H1 (cell line): Measurements from ENCODE around the gene DRAP1. TPM values are rescaled to one million over a fixed set of nuclear protein-coding genes. Genes with fewer than 3 reads are reported as not detected.

ENCODE experiments used
- ASH2L ChIP-seq: fragments of 200-600, 300-600 bp; sonication (generic); IDR thresholded peaks from one replicate; pipeline ENCODE4 v1.7.1; 2017; ENCODE audit warnings: low read length
- BRCA1 ChIP-seq: IDR thresholded peaks from 2 replicates; pipeline ENCODE4 v1.6.1; 2012; ENCODE audit warnings: low read depth, low read length, improper control_type of control experiment
- CTBP2 ChIP-seq: IDR thresholded peaks from 2 replicates; pipeline ENCODE4 v1.7.0; 2011; ENCODE audit warnings: borderline replicate concordance, mild to moderate bottlenecking, moderate library complexity, mixed read lengths, low read length; ENCODE audit not compliant: insufficient read depth, insufficient read length
- EP300 ChIP-seq, 2 experiments: IDR thresholded peaks; 1 replicate in 1 of 2; 2 replicates in 1 of 2; pipeline ENCODE4 v1.6.1; 2011 to 2012; ENCODE audit warnings: low read depth in 2 of 2, low read length in 2 of 2, mild to moderate bottlenecking in 2 of 2, borderline replicate concordance in 1 of 2, inconsistent platforms in 1 of 2, moderate library complexity in 1 of 2
- JUN ChIP-seq: IDR thresholded peaks from 2 replicates; pipeline ENCODE4 v1.6.1; 2011; ENCODE audit warnings: low read depth, mild to moderate bottlenecking, improper control_type of control experiment, low read length
- KDM1A ChIP-seq: fragments of 200-600, 300-600 bp; sonication (generic); IDR thresholded peaks from 2 replicates; pipeline ENCODE4 v1.7.1; 2016; ENCODE audit warnings: mild to moderate bottlenecking, low read length, borderline replicate concordance
- KDM4A ChIP-seq: IDR thresholded peaks from one replicate; pipeline ENCODE4 v1.7.1; 2012; ENCODE audit warnings: low read depth, mild to moderate bottlenecking, moderate library complexity, low read length, inconsistent platforms; ENCODE audit not compliant: severe bottlenecking
- NRF1 ChIP-seq: IDR thresholded peaks from 2 replicates; pipeline ENCODE4 v1.6.1; 2011; ENCODE audit warnings: mild to moderate bottlenecking, low read depth, low read length, improper control_type of control experiment
- POLR2AphosphoS5 ChIP-seq: IDR thresholded peaks from 2 replicates; pipeline ENCODE4 v1.6.1; 2011; ENCODE audit warnings: low read depth, low read length
- RAD21 ChIP-seq, 2 experiments: IDR thresholded peaks in 1 of 2; conservative IDR thresholded peaks in 1 of 2; 2 replicates each; pipeline ENCODE4 v1.6.1; 2011; ENCODE audit warnings: low read depth in 2 of 2, low read length in 2 of 2, improper control_type of control experiment in 1 of 2, inconsistent platforms in 1 of 2, mild to moderate bottlenecking in 1 of 2, moderate library complexity in 1 of 2
- RFX5 ChIP-seq: IDR thresholded peaks from 2 replicates; pipeline ENCODE4 v1.6.1; 2011; ENCODE audit warnings: low read depth, low read length, improper control_type of control experiment, borderline replicate concordance
- RXRA ChIP-seq: IDR thresholded peaks from 2 replicates; pipeline ENCODE4 v1.6.1; 2011; ENCODE audit warnings: low read depth, mild to moderate bottlenecking, low read length, moderate library complexity; ENCODE audit not compliant: insufficient read depth
- SIX5 ChIP-seq: IDR thresholded peaks from 2 replicates; pipeline ENCODE4 v1.6.1; 2011; ENCODE audit warnings: mild to moderate bottlenecking, low read depth, low read length
- SP1 ChIP-seq: IDR thresholded peaks from 2 replicates; pipeline ENCODE4 v1.6.1; 2011; ENCODE audit warnings: low read depth, low read length
- SP2 ChIP-seq: IDR thresholded peaks from 2 replicates; pipeline ENCODE4 v1.6.1; 2012; ENCODE audit warnings: mild to moderate bottlenecking, low read length, inconsistent platforms
- SUZ12 ChIP-seq: fragments of 200-600 bp; sonication (generic); IDR thresholded peaks from 2 replicates; pipeline ENCODE4 v1.6.1; 2012; ENCODE audit warnings: mild to moderate bottlenecking, inconsistent platforms, low read length, moderate library complexity, mixed read lengths
- TEAD4 ChIP-seq: IDR thresholded peaks from 2 replicates; pipeline ENCODE4 v1.6.1; 2012; ENCODE audit warnings: low read depth, low read length, inconsistent platforms, mixed read lengths
- USF2 ChIP-seq: IDR thresholded peaks from 2 replicates; pipeline ENCODE4 v1.6.1; 2011; ENCODE audit warnings: low read length, improper control_type of control experiment
- YY1 ChIP-seq: IDR thresholded peaks from 2 replicates; pipeline ENCODE4 v1.6.1; 2011; ENCODE audit warnings: low read depth, mild to moderate bottlenecking, low read length
- polyA plus RNA-seq, 7 experiments: library from polyadenylated mRNA; depleted of rRNA in 3 of 7; stranded (reverse) in 5 of 7; unstranded in 2 of 7; fragments of >200 nt in 5 of 7; fragments of 200-250 nt in 2 of 7; gene quantifications; 1 replicate in 5 of 7; 2 replicates in 1 of 7; 4 replicates in 1 of 7; pipeline versions ENCODE4 v1.2.1 to v1.2.3, GENCODE V29; 2011 to 2013; ENCODE audit warnings: missing spikeins in 2 of 7, mixed read lengths in 2 of 7
- total RNA-seq: library from RNA; stranded (reverse); fragmentation: NEBNext Ultra II Directional; extraction: Animal tissue kit (Norgen Biotek cat#: 25700); gene quantifications from 2 replicates; pipeline ENCODE4 v1.2.1, GENCODE V29; 2021
- TF ChIP-seq, protein P1 (sequence below), 3 experiments: IDR thresholded peaks; 1 replicate in 2 of 3; 2 replicates in 1 of 3; pipeline versions ENCODE4 v1.5.1 to v1.6.1; 2011; ENCODE audit warnings: low read length in 3 of 3, mild to moderate bottlenecking in 3 of 3, inconsistent platforms in 2 of 3, low read depth in 1 of 3, moderate library complexity in 1 of 3; ENCODE audit not compliant: insufficient read depth in 1 of 3; ENCODE audit errors: control extremely low read depth in 1 of 3

The DRAP1 gene
- total and polyA plus RNA-seq, 2 of the 8 experiments (the other 6 are each of a cell fraction or from before 2014, with no cell fraction given), result 62.5 to 98.7 TPM

- peak; percentile 45; the same call in 1 of the 2 replicates for TF ChIP-seq SP1
- no peak for TF ChIP-seq SUZ12
- peak; percentile 79 for TF ChIP-seq ASH2L
- no peak for TF ChIP-seq JUN
- TF ChIP-seq CTBP2, result peak; percentile 50
- TF ChIP-seq POLR2AphosphoS5, result no peak
- no peak for TF ChIP-seq NRF1
- no peak for TF ChIP-seq RXRA
- no peak for TF ChIP-seq TEAD4
- no peak for TF ChIP-seq SP2
- no peak for TF ChIP-seq RAD21 (IDR thresholded peaks at IDR 0.05 in 1 of 2, conservative IDR thresholded peaks at IDR 0.05 in 1 of 2; ENCODE audit: low read depth in 2 of 2, low read length in 2 of 2)
- TF ChIP-seq USF2, result no peak
- TF ChIP-seq RFX5, result no peak
- TF ChIP-seq SIX5, result no peak
- TF ChIP-seq KDM1A, result no peak
- peak in 1 of 2 experiments; percentile 76; a peak in 1 of 3 replicates for TF ChIP-seq EP300 (IDR thresholded peaks at IDR 0.05; ENCODE audit: borderline replicate concordance in 1 of 2, low read depth in 2 of 2, low read length in 2 of 2)
- TF ChIP-seq KDM4A, result no peak
- no peak for TF ChIP-seq YY1
- TF ChIP-seq, protein P1, sequence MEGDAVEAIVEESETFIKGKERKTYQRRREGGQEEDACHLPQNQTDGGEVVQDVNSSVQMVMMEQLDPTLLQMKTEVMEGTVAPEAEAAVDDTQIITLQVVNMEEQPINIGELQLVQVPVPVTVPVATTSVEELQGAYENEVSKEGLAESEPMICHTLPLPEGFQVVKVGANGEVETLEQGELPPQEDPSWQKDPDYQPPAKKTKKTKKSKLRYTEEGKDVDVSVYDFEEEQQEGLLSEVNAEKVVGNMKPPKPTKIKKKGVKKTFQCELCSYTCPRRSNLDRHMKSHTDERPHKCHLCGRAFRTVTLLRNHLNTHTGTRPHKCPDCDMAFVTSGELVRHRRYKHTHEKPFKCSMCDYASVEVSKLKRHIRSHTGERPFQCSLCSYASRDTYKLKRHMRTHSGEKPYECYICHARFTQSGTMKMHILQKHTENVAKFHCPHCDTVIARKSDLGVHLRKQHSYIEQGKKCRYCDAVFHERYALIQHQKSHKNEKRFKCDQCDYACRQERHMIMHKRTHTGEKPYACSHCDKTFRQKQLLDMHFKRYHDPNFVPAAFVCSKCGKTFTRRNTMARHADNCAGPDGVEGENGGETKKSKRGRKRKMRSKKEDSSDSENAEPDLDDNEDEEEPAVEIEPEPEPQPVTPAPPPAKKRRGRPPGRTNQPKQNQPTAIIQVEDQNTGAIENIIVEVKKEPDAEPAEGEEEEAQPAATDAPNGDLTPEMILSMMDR (IDR thresholded peaks at IDR 0.05; ENCODE audit: control extremely low read depth in 1 of 3, insufficient read depth in 1 of 3, low read depth in 1 of 3, low read length in 3 of 3), result no peak
- no peak for TF ChIP-seq BRCA1
Observed at GRCh38 chr11:65900125-65900898, 18.9 kb upstream of the DRAP1 start, which contains the start of gene FOSL1 (continued).
